ENCODE results near the gene CD44. TPM values are rescaled to one million over a fixed set of nuclear protein-coding genes. Genes with fewer than 3 reads are reported as not detected.

CD44 gene
- total RNA-seq, 1 donor from 2014 or later: 489 TPM

DNA sequence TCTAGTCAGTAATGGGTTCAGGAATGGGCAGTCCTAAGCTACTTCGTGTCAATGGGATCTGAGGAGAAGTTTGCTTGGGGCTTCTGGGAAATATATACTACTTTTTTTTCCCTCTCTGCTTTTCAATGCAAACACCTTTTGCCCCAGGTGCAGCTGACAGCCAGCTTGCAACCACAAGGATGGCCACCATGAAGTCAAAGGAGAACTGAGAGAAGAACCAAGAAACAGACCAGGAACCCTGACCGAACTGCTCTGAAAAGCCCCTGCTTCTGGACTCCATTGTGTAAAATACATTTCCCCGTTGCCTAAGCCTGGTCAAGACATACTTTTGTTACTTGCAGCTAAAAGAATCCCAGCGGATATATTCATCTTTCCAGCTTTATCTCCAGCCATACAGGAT is 20.1 kb upstream of the CD44 start:
- Mint-ChIP-seq H3K27me3 (peaks cover 32% of the 10 kb centered on the region), H3K9me3 (peaks cover 20% of the 10 kb centered on the region), H3K27ac (no peak overlapping the region), H3K36me3 (ENCODE audit: low read depth) (no peaks in the 10 kb centered on the region), H3K4me1 (peaks cover 27% of the 10 kb centered on the region), H3K4me3 (no peak overlapping the region)
- DNase-seq: no peak
- intact Hi-C loops (cut with micrococcal nuclease): no loop called here

DNA sequence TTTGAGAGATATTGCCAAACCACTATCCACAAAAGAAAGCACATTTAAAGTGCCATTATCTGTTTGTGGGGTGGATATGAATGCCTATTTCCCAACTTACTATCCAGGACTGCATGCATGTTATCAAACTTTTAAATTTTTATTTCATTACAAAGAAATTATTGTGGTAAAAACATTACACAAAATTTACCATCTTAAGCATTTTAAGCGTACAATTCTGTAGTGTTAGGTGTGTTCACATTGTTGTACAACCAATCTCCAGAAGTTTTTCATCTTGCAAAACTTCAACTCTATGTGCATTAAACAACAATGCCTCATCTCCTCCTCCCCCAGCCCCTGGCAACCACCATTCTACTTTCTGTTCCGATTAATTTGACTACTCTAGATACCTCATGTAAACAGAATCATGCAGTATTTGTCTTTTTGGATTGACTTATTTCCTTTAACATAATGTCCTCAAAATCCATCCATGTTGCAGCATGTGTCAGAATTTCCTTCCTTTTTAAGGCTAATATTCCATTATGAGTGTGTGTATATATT is 17.6 kb upstream of the CD44 start:
- intact Hi-C loops (cut with micrococcal nuclease): no loop called here
- H3K27ac Mint-ChIP-seq: no peak overlapping the region
- peaks cover 22% of the 10 kb centered on the region for H3K27me3 Mint-ChIP-seq
- H3K36me3 Mint-ChIP-seq (ENCODE audit: low read depth): no peaks in the 10 kb centered on the region
- H3K4me1 Mint-ChIP-seq: peaks cover 41% of the 10 kb centered on the region
- H3K4me3 Mint-ChIP-seq: no peak overlapping the region
- H3K9me3 Mint-ChIP-seq: peaks cover 20% of the 10 kb centered on the region
- no peak for DNase-seq

DNA sequence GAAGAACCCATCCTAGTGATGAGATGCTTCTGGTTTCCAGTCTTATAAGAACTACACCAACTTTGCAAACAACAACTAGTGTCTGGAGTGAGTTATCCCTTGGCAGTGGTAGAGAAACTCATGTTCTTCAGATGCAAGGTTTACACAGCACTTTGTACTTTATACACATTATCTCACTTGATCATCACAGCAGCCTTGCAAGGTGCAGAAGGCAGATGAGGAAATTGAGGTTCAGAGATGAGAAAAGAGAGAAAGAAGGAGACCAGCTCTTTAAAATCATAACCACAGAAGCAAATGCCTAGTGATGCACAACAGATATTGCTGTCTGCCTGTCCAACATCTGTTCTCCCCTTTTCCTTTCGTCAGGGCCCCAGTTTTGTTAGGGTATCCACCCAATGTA is 16.7 kb upstream of the CD44 start:
- peak overlapping the region; percentile 65 for H3K27ac Mint-ChIP-seq
- H3K4me1 Mint-ChIP-seq: peaks cover 50% of the 10 kb centered on the region
- peaks cover 20% of the 10 kb centered on the region for H3K9me3 Mint-ChIP-seq
- DNase-seq: peak; percentile 76
- intact Hi-C loops (cut with micrococcal nuclease): loop anchor here (1.0 kb wide), 2 partner anchors 34 to 39 kb away; no protein-coding TSS in a partner anchor
- H3K36me3 Mint-ChIP-seq (ENCODE audit: low read depth): no peaks in the 10 kb centered on the region
- peaks cover 22% of the 10 kb centered on the region for H3K27me3 Mint-ChIP-seq
- H3K4me3 Mint-ChIP-seq: peak overlapping the region; percentile 5

DNA sequence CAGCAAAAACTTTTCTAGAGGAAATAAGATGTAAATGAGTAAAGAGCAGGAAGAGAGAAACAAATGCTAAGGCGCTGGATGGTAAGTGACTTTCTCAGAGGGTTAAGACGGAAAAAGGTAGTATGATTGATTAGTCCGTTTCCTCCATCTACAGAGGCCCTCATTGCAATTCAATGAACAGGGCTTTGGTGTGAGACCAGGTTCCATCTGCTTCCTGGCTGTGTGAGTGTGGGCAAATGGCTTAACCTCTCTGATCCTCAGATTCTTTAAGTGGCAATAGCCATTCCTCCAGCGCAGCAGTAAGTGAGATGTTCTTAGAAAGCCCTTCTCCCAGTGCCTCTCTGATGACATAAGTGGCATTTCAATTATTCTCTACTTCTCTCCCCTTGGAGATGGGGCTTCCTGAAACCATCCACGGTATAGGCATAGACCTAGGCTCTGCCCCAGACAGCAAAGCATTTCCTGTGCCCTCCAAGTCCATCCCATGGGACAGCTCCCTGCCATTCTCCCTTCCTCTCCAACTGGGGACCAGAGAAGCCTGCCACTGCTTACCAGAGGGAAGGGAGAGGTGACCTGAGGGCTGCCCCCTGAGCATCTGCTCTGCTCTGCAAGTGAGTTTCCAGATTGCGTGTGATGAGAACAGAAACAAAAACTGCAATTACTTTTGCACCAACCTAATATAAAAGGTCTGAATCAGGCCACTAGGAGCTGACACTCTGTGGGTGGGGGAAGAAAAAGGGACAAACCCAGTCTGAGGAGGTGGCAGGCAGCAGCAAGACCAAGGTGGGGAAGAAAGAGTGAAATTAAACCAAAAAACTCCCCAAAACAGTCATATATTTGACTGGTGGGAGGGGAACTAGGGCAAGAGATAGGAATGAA is 12.7 kb upstream of the CD44 start:
- Mint-ChIP-seq H3K27ac (peak overlapping the region; percentile 80), H3K4me3 (peak overlapping the region; percentile 74), H3K9me3 (no peaks in the 10 kb centered on the region), H3K36me3 (ENCODE audit: low read depth) (no peaks in the 10 kb centered on the region), H3K27me3 (peaks cover 3% of the 10 kb centered on the region), H3K4me1 (peaks cover 50% of the 10 kb centered on the region)
- intact Hi-C loops (cut with micrococcal nuclease): loop anchor here (1.0 to 5.0 kb wide), 10 partner anchors 12 to 166 kb away; no protein-coding TSS in a partner anchor
- DNase-seq: peak; percentile 79

DNA sequence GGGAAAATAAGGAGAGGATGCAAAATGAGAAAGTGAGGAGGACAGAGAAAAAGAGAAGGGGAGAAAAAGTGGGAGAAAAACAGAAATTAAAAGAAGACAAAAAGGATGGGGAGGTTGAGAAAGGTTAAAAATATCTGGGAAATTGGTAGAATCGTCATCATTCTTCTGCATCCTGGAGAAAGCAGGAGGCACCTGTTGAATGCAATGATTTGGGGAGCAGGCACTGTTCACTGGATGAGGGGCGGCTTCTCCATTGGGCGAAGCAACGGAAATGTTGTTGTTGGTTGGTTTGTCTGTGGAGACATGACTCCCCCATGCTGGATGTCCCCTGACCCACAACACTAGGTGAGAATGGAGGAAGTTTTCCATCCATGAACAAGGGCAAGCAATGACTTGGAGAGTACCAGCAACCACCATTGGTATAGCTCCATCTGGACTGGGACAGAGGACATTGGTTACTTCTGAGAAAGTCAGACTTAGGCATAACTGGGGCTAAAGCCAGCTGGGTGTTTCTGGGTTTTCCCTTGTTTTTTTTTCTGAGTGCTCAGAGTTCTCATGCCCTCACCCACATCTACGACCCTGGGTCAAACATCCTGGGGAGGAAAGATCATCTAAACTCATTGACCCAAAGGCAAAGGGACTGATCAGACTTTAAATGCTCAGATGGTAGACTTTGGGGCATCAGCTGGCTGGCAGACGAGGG is 11.9 kb upstream of the CD44 start:
- H3K4me3 Mint-ChIP-seq: peak overlapping the region; percentile 74
- intact Hi-C loops (cut with micrococcal nuclease): loop anchor here (1.0 to 5.0 kb wide), 10 partner anchors 11 to 165 kb away; no protein-coding TSS in a partner anchor
- no peaks in the 10 kb centered on the region for H3K9me3 Mint-ChIP-seq
- no peak for DNase-seq
- no peaks in the 10 kb centered on the region for H3K36me3 Mint-ChIP-seq (ENCODE audit: low read depth)
- peaks cover 50% of the 10 kb centered on the region for H3K4me1 Mint-ChIP-seq
- peak overlapping the region; percentile 80 for H3K27ac Mint-ChIP-seq
- peaks cover 4% of the 10 kb centered on the region for H3K27me3 Mint-ChIP-seq

DNA sequence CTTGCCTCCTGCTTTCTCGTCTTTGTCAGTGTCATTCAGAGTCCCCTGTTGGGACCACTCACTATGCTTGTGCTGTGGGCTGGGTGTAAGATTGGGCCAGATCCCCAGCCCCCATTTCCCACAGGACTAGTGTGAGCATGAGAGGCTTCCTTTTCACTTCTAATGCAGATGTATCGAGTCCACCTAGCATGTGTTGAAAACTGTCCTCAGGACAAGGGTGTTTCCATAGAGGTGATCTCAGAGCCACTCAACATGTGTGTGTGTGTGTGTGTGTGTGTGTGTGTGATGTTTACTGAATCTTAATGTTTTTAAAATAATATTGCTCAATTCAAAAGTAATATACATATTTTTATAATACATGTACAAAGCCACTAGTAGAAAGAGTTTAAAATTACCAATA is 11.4 kb upstream of the CD44 start:
- intact Hi-C loops (cut with micrococcal nuclease): loop anchor here (5.0 kb wide), 1 partner anchor 165 kb away; no protein-coding TSS in a partner anchor
- no peak overlapping the region for H3K4me3 Mint-ChIP-seq
- peak overlapping the region; percentile 62 for H3K27ac Mint-ChIP-seq
- no peaks in the 10 kb centered on the region for H3K36me3 Mint-ChIP-seq (ENCODE audit: low read depth)
- no peaks in the 10 kb centered on the region for H3K9me3 Mint-ChIP-seq
- no peak for DNase-seq
- peaks cover 47% of the 10 kb centered on the region for H3K4me1 Mint-ChIP-seq
- peaks cover 6% of the 10 kb centered on the region for H3K27me3 Mint-ChIP-seq

DNA sequence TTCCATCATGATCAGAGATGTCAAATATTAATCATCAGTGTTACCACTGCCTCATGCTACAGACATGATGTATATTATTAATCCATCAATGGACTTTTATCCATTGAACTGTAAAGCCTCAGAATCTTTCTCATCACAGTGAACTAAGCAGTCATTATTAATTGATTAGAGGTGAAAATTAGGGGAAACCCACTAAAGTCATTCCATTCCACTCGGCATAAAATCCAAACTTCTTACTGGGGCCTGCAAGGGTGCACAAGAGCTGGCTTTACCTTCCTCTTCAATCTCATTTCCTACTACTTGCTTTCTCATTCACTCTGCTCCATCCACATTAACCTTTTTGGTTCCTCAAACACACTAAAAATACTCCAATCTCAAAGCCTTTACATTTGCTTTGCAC is 7.9 kb upstream of the CD44 start:
- Mint-ChIP-seq H3K4me3 (no peak overlapping the region), H3K36me3 (ENCODE audit: low read depth) (no peaks in the 10 kb centered on the region), H3K27me3 (peaks cover 4% of the 10 kb centered on the region), H3K27ac (no peak overlapping the region), H3K4me1 (peaks cover 38% of the 10 kb centered on the region), H3K9me3 (no peaks in the 10 kb centered on the region)
- intact Hi-C loops (cut with micrococcal nuclease): no loop called here
- DNase-seq: no peak

DNA sequence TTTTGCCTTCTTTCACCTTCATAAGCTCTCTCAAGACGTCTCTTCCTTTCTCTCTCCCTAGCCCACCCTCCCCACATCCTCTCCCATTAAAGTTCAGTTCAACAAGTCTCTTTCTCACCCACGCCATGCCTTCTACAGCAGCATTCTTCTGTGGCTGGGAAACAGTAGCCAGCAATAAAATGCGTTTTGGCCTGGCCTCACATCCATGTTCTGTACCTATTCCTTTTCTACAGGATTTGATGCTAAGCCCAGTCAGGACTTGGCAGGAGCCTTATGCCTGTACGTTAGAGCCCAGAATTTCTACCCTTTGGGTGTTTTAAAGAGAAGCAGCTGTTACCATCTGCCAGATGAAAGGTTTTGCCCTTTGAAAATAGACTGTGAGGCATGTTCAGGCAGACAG is 7.1 kb upstream of the CD44 start:
- Mint-ChIP-seq H3K27me3 (peaks cover 4% of the 10 kb centered on the region), H3K27ac (no peak overlapping the region), H3K36me3 (ENCODE audit: low read depth) (no peaks in the 10 kb centered on the region), H3K4me1 (peaks cover 32% of the 10 kb centered on the region), H3K9me3 (no peaks in the 10 kb centered on the region), H3K4me3 (no peak overlapping the region)
- DNase-seq: no peak
- intact Hi-C loops (cut with micrococcal nuclease): no loop called here

DNA sequence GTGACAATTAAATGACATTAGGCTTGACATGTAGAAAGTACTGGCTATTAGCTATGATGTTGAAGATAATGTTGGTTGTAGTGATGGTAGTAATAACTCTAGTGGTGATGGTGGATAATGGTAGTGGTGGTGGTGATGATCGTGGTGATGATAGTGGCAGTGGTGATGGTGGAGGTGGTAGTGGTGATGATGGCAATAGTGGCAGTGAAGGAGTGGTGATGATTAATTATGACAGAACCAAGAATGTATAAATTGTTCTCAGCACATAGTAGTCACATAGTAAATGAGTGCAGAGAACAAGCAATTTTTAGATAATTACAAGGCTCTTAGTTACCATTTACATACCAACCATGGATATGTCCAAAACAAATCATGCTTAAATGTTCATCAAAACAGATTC is 5.3 kb upstream of the CD44 start:
- Mint-ChIP-seq H3K27me3 (peaks cover 4% of the 10 kb centered on the region), H3K4me1 (peaks cover 37% of the 10 kb centered on the region), H3K36me3 (ENCODE audit: low read depth) (peaks cover 4% of the 10 kb centered on the region), H3K9me3 (no peaks in the 10 kb centered on the region), H3K4me3 (no peak overlapping the region), H3K27ac (no peak overlapping the region)
- no peak for DNase-seq
- intact Hi-C loops (cut with micrococcal nuclease): no loop called here

DNA sequence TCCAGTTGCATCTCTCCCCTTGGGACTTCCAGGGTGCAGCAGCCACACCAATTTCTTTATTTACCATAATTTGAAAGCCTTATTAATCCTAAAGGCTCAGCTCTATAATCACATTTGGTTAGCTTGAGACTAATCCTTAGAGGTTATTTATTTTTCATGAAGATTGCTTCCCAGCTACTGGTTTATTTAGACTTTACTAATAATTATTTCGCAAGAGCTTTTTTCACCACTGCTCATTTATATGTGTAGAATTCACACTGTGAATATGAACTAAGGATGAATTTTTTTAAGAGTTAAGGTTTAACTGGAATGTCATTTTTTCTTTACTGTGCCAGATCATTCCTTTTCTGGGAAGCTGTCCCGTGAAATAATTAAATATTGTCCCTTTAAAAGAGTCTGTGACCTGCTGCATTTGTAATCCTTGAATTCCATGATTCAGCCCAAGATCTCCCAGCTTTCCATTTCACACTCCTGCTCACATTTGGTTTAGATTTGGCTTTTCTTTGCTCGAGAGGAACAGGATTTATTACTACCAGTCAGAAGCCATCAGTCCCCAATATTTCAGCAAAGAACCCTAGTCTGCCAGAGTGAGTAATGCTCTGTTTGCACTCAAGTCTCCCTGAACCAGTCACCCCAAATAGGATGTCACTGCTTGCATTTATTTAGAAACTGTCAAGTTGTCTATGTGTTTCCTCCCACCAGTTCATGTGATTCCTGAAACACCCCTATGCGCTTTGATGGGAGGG is 4.4 kb upstream of the CD44 start:
- Mint-ChIP-seq H3K36me3 (ENCODE audit: low read depth) (peaks cover 7% of the 10 kb centered on the region), H3K4me3 (no peak overlapping the region), H3K9me3 (no peaks in the 10 kb centered on the region), H3K27ac (no peak overlapping the region), H3K27me3 (peaks cover 3% of the 10 kb centered on the region), H3K4me1 (peaks cover 37% of the 10 kb centered on the region)
- intact Hi-C loops (cut with micrococcal nuclease): no loop called here
- no peak for DNase-seq

DNA sequence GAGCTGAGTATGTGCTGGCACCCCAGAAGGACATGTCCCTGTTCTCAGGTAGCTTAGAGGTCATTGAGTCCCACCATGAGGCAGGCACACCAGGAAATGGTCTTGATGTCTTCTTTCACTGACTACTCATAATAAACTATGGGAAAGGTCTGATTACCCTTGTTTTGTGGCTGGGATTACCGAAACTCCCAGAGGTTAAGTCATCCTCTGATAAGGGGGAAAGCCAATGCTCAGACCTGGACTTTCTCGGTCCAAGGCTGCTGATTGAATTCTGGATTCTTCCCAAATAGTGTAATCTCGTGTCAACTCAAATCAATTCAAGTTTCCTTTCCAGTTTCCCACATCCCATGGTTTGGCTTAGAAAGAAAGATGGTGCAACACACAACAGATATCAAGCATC is 3.7 kb upstream of the CD44 start:
- H3K9me3 Mint-ChIP-seq: no peaks in the 10 kb centered on the region
- no peak overlapping the region for H3K27ac Mint-ChIP-seq
- no peak for DNase-seq
- peaks cover 37% of the 10 kb centered on the region for H3K4me1 Mint-ChIP-seq
- H3K27me3 Mint-ChIP-seq: peaks cover 3% of the 10 kb centered on the region
- H3K4me3 Mint-ChIP-seq: no peak overlapping the region
- peaks cover 14% of the 10 kb centered on the region for H3K36me3 Mint-ChIP-seq (ENCODE audit: low read depth)
- intact Hi-C loops (cut with micrococcal nuclease): no loop called here

DNA sequence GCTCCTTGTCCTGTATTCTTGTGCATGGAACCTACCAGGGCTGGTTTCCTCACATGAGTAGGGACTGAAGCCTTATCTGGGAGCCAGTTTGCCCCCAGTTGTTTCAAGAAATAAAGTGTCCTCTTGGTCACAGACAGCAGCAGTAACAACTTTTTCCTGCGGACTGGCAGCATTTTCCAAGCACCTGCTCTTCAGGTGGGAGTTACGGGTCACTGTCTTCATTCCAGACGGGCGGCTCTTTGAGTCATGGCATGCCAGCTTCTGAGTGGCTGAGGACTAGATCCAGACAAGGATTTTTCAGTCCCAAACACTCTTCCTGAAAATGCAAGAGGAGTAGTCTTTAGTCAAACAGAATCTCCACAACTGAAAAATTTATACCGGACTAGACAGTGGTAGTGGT is 2.7 kb upstream of the CD44 start:
- Mint-ChIP-seq H3K4me3 (no peak overlapping the region), H3K27ac (no peak overlapping the region), H3K27me3 (peaks cover 3% of the 10 kb centered on the region), H3K9me3 (no peaks in the 10 kb centered on the region), H3K36me3 (ENCODE audit: low read depth) (peaks cover 25% of the 10 kb centered on the region), H3K4me1 (peaks cover 38% of the 10 kb centered on the region)
- no peak for DNase-seq
- intact Hi-C loops (cut with micrococcal nuclease): no loop called here

DNA sequence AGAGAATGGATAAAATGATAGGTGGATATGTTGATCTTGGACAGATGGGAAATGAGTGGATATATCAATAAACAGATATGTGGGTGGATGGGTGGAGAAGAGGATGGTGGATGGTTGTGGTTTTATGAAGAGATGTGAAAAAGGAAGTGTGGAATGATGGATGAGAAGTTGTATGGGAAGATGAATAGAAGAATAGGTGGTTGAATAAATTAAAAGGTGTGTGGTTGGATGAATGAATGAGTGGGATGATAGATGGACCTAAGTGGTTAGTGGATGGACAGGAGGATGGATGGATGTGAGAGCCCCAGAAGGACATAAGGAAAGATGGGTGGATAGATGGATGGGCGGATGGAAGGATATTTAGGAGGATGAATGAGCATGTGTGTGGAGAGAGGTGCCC is 913 bp upstream of the CD44 start:
- no peak for DNase-seq
- intact Hi-C loops (cut with micrococcal nuclease): loop anchor here (1.0 kb wide), 1 partner anchor 12 kb away; no protein-coding TSS in a partner anchor
- peaks cover 43% of the 10 kb centered on the region for H3K4me1 Mint-ChIP-seq
- peaks cover 40% of the 10 kb centered on the region for H3K36me3 Mint-ChIP-seq (ENCODE audit: low read depth)
- no peaks in the 10 kb centered on the region for H3K9me3 Mint-ChIP-seq
- H3K27ac Mint-ChIP-seq: peak overlapping the region; percentile 97
- H3K4me3 Mint-ChIP-seq: peak overlapping the region; percentile 94
- no peaks in the 10 kb centered on the region for H3K27me3 Mint-ChIP-seq
